MG63 (cell line): ENCODE results near the gene ZFAND6. TPM values are rescaled to one million over a fixed set of nuclear protein-coding genes. Genes with fewer than 3 reads are reported as not detected.
"Not testable (repeated sequence)": the region's sequence is repeated elsewhere in the genome, so short reads cannot be mapped to it uniquely, and the experiment has no call there.

Experiments used
- DNase-seq: peaks from one replicate; pipeline ENCODE4 v3.0.0-alpha.2; 2020
- H3K27me3 ChIP-seq: fragments of 250-450 bp; sonication (Bioruptor Pico); 2 replicates; pipeline ENCODE4 v1.5.1; 2020; ENCODE audit warnings: mild to moderate bottlenecking, moderate library complexity
- H3K36me3 ChIP-seq: fragments of 250-450 bp; sonication (Bioruptor Pico); 2 replicates; pipeline ENCODE4 v1.5.1; 2020; ENCODE audit warnings: mild to moderate bottlenecking, moderate library complexity
- H3K4me3 ChIP-seq: fragments of 250-450 bp; sonication (Bioruptor Pico); 2 replicates; pipeline ENCODE4 v1.5.1; 2020; ENCODE audit warnings: mild to moderate bottlenecking, moderate library complexity
- H3K9me3 ChIP-seq: fragments of 250-450 bp; sonication (Bioruptor Pico); 2 replicates; pipeline ENCODE4 v1.5.1; 2020; ENCODE audit warnings: mild to moderate bottlenecking, moderate library complexity
- total RNA-seq: library from RNA; depleted of rRNA; stranded (reverse); fragments of >200 nt; shearing (Covaris generic); gene quantifications from 2 replicates; pipeline ENCODE4 v1.2.3, GENCODE V29; 2014; ENCODE audit warnings: low replicate concordance

Gene ZFAND6
- total RNA-seq, 1 experiment from 2014 or later = 174 TPM

DNA sequence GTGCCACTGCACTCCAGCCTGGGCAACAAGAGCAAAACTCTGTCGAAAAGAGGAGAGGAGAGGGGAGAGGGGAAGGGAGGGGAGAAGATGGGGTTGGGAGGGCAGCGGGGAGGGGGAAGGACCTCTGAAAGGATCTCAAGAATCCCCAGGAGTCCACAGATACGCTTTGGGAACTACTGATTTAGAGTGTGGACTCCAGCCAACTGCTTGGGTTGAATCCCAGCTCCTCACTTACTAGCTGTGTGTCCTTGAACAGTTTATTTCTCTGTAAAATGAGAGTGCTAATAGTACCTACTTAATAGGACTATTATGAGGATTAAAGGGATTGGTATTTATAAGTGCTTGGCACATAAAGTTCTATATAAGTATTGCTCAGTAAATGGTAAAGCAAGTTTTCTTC, 48.3 kb downstream of the ZFAND6 start:
- no peak for DNase-seq
- H3K36me3 ChIP-seq = no peaks in the 10 kb centered on the region; the same call in 1 of the 2 replicates
- H3K9me3 ChIP-seq = no peaks in the 10 kb centered on the region
- H3K4me3 ChIP-seq = no peak overlapping the region
- H3K27me3 ChIP-seq = no peaks in the 10 kb centered on the region

DNA sequence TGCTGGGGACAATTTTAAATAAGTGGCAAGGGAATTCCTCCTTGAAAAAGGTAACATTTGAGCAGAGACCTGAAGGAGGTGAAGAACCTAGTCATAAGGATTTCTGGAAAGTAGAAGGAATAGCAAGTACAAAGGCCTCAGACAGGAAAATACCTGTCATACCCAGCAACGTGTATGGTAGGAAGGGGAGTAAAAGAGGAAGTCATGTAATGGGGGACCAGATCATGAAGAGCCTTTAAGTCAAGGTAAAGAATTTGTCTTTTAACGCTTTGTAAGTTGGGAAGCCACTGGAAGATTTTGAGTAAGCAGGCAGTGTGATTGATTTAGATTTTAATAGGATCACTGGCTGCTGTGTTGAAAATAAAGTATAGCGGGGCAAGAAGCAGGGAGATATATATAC, 49.9 kb downstream of the ZFAND6 start:
- no peaks in the 10 kb centered on the region for H3K27me3 ChIP-seq
- no peaks in the 10 kb centered on the region for H3K9me3 ChIP-seq
- no peaks in the 10 kb centered on the region; the same call in 1 of the 2 replicates for H3K36me3 ChIP-seq
- no peak overlapping the region for H3K4me3 ChIP-seq
- DNase-seq = no peak

DNA sequence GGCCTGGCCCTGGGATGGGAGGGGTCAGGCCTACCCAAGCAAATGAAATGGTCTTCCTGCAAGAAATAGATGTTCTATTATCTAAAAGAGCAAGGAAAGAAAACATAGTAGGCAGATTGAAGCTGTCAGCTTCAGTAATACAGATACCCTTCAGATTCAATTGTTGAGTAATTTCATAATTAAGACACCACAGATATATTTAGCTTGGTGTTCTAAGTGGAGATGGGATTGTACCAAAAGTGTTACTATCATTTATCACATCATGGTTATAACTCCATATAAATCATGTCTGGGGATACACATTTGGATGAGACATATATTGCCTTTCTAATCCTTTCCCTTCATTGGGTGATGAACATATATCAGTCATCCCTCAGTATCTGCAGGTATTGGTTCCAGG, 51.4 kb downstream of the ZFAND6 start:
- Histone ChIP-seq H3K27me3 (no peaks in the 10 kb centered on the region), H3K9me3 (no peaks in the 10 kb centered on the region), H3K4me3 (no peak overlapping the region), H3K36me3 (no peaks in the 10 kb centered on the region; the same call in 1 of the 2 replicates)
- no peak for DNase-seq

DNA sequence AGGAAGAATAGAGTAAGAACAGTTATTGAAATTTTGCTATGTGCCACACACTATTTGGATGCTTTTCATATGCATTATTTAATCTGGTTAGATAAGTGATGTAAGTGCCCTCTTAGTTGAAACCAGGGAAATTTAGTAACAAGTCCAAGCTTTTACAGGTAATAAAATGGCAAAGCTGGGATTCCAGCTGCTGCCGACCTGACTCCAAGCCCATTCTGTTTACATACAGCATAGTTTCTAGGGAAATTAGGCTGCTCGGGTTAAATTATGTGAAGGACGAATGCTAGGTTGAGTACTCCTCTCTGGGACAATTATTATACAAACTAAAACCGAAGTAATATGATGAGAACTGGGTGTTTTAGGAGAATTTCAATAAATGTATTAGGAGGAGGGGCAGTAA, 54.6 kb downstream of the ZFAND6 start:
- Histone ChIP-seq H3K9me3 (no peaks in the 10 kb centered on the region), H3K27me3 (no peaks in the 10 kb centered on the region), H3K36me3 (no peaks in the 10 kb centered on the region; the same call in 1 of the 2 replicates), H3K4me3 (no peak overlapping the region)
- DNase-seq = no peak

DNA sequence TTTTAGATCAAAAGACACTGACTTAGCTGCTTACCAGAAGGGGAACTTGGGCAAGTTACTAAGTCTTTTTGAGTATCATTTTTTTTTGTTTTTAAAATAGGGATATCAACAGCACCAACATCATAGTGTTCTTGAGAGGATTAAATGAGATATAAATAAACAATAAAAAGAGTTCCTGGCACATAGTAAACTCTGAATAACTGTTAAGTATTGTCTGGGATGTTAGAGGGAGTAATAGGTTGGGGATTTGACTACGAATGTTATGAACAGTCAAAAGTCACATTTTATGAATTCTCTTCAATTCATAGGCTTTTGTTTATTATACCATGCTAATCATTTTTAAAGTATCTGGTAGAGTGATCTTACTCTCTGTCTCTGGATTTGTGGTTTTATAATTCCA, 55.5 kb downstream of the ZFAND6 start:
- no peak overlapping the region for H3K4me3 ChIP-seq
- no peak for DNase-seq
- H3K36me3 ChIP-seq = no peaks in the 10 kb centered on the region; the same call in 1 of the 2 replicates
- no peaks in the 10 kb centered on the region for H3K27me3 ChIP-seq
- no peaks in the 10 kb centered on the region for H3K9me3 ChIP-seq

DNA sequence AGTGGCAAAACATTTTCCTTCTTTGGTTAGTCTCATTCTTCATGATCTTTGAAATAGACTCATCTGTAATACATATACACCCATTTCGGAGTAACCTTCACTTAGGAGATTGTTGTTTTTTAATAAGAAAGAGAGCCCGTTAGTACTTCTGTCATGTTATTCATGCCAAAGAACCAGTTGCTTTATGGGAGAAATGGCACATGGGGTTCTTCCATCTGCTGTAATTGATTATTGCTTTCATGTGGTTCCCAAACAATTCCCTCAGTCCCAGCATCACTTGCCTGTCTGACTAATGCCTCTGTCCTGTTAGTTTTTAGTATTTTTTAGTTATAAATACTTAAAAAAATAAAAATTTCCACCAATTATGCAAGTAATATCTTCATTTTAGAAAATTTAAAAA, 59.5 kb downstream of the ZFAND6 start:
- H3K4me3 ChIP-seq = no peak overlapping the region
- DNase-seq = no peak
- H3K9me3 ChIP-seq = no peaks in the 10 kb centered on the region
- peaks cover 25% of the 10 kb centered on the region for H3K36me3 ChIP-seq
- H3K27me3 ChIP-seq = no peaks in the 10 kb centered on the region

DNA sequence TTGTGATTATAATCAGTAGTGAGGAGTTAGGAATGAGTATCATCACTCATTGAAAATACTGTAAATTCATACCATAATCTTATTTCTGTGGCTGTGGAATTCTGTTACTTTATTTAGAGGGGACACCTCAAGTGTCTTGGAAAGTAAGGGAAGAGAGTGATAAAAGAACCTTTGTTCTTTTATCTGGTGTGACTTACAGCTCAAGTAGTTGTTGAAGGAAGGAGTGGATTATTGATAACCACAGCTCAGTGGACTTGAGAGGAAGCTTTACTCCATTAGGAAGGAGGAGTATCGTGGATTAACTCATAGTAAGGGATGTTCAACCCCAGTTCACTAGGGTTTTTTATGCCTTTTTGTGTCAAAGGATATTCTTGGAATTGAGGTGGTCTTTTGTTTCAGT, 61.2 kb downstream of the ZFAND6 start:
- Histone ChIP-seq H3K27me3 (no peaks in the 10 kb centered on the region), H3K4me3 (no peak overlapping the region), H3K9me3 (no peaks in the 10 kb centered on the region), H3K36me3 (peaks cover 29% of the 10 kb centered on the region)
- no peak for DNase-seq

DNA sequence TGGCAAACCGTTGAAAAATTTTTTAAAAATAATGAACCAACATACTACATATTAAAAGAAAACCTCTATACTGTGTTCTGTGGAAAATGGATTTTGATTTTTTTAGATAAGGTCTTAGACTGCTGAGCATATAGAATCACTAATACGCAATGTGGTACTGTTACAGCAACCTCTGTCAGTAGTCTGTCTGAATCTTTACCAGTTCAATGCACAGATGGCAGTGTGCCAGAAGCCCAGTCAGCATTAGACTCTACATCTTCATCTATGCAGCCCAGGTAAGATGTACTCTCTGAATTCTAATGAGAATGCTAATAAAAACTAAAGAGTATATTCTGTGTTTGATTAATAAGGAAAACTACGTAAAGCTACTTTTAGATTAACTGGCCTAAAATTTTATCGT, 62.1 kb downstream of the ZFAND6 start:
- H3K36me3 ChIP-seq = peaks cover 39% of the 10 kb centered on the region
- no peaks in the 10 kb centered on the region for H3K27me3 ChIP-seq
- no peaks in the 10 kb centered on the region for H3K9me3 ChIP-seq
- DNase-seq = peak; percentile 23
- no peak overlapping the region for H3K4me3 ChIP-seq

DNA sequence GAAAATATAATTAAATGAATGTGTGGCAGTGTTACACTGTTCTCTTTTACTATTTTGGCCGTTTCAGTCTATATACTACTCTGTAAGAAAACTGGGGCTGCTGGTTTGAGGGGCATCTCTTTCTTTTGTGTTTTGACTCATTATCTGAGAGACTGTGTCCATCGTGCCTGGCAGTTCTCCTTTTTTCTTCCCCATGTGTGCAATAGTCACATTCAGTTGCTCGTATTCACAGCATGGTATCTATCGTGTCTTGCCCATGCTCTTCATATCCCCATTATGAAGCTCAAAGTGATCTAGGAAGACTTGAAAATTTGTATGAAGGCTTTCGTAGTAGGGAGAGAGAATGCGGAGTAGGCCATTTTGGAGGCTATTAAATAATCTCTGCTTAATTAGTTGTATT, 63.6 kb downstream of the ZFAND6 start:
- H3K4me3 ChIP-seq = no peak overlapping the region
- DNase-seq = no peak
- no peaks in the 10 kb centered on the region for H3K9me3 ChIP-seq
- no peaks in the 10 kb centered on the region for H3K27me3 ChIP-seq
- peaks cover 42% of the 10 kb centered on the region for H3K36me3 ChIP-seq

DNA sequence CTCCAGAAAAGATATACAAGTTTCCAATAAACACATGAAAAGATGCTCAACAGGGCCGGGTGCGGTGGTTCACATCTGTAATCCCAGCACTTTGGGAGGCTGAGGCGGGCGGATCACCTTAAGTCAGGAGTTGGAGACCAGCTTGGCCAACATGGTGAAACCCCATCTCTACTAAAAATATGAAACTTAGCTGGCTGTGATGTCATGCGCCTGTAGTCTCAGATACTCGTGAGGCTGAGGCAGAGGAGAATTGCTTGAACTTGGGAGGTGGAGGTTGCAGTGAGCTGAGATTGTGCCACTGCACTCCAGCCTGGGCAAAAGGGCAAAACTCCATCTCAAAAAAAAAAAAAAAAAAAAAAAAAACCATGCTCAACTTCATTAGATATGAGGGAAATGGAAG, 67.8 kb downstream of the ZFAND6 start:
- not testable (repeated sequence) for H3K4me3 ChIP-seq, H3K9me3 ChIP-seq, H3K27me3 ChIP-seq, DNase-seq
- peaks cover 33% of the 10 kb centered on the region for H3K36me3 ChIP-seq

DNA sequence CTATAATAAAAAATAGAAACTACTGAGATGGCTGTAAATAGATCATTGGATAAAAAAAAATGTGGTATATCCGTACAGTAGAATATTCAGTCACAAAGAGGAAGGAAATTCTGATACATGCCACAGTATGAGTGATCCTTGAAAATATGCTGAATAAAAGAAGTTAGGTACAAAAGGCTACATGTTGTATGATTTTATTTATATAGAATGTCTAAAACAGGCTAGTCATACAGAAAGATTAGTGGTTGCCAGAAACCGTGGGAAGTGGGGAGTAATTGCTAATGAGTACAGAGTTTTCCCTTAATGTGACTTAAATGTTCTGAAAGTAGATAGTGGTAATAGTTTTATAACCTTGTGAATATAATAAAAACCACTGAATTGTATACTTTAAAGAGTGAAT, 68.4 kb downstream of the ZFAND6 start:
- no peak for DNase-seq
- H3K4me3 ChIP-seq = no peak overlapping the region
- H3K27me3 ChIP-seq = no peaks in the 10 kb centered on the region
- peaks cover 31% of the 10 kb centered on the region for H3K36me3 ChIP-seq
- no peaks in the 10 kb centered on the region for H3K9me3 ChIP-seq

DNA sequence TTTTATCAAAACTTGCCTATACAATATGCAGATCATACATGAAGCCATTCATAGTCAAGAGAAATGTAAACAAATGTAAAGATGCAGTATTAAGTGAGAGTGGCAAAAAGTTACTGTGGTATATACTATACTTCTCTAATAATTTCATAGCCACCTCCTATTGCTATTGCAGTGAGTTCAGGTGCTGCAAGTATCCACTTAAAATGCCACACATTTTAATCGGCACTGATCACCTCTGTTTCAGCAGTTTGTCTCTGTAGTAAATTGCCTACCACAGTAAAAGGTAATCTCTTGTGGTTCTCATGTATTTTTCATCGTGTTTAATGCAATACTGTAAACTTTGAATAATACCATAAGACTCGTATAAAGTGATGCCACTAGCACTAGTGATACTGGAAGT, 72.9 kb downstream of the ZFAND6 start:
- no peak overlapping the region for H3K4me3 ChIP-seq

DNA sequence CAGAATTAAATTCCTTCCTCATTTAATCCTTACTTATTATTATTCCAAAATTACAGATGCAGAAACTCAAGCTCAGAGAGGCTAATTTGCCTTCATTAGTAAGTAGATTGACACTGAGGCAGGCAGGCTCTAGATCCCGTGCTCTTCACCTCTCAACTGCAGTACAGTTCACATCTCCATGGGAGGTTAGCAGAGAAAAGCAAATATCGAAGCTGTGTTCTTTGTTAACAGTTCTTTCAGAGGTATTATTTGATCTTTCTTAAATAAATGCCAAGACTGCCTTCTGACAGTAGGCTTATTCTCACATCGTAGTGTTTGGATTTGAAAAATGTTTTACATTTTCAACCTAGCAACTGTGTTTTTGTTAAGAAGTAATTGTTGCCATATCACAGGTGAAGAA, 77.4 kb downstream of the ZFAND6 start:
- DNase-seq = no peak
- Histone ChIP-seq H3K36me3 (peaks cover 20% of the 10 kb centered on the region), H3K27me3 (no peaks in the 10 kb centered on the region), H3K4me3 (no peak overlapping the region), H3K9me3 (no peaks in the 10 kb centered on the region)

More for the DNA sequence above, 72.9 kb downstream of the ZFAND6 start:
- DNase-seq = no peak
- Histone ChIP-seq H3K36me3 (peaks cover 20% of the 10 kb centered on the region), H3K27me3 (no peaks in the 10 kb centered on the region), H3K9me3 (no peaks in the 10 kb centered on the region)

DNA sequence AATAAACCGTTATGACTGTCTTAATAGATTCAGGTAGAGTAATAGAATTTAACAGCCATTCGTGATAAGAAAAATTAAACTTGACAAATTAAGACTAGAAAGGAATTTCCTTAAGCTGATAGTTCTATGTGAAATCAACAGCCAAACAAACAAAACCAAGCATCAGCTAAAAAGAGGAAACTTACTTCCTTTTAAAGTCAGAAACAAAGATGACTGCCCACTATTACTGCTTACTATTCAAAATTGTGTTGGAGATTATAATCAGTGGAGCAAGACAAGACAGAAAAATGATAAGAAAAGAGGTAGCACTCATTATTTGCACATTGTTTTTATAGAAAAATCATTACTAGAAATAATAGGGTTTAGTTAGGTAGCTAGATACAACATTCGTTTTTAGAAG, 79.5 kb downstream of the ZFAND6 start:
- DNase-seq = no peak
- H3K27me3 ChIP-seq = no peaks in the 10 kb centered on the region
- H3K36me3 ChIP-seq = peaks cover 16% of the 10 kb centered on the region
- H3K9me3 ChIP-seq = no peaks in the 10 kb centered on the region
- H3K4me3 ChIP-seq = no peak overlapping the region

DNA sequence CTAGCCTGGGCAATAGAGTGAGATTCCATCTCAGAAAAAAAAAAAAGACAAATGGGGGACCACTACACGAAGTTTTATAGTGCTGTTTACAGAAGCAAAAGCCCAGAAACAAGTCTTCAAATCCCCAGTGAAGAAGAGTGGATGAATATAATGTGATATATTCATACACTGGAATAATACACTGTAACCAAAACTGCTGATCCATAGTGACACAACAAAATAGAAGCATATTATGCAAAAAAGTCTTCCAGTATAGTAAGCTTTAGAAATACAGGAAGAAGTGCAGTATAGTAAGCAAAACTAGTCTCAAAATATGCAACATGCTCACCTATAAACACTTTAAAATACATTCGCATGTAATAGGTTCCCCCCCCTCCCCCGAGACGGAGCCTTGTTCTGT, 81.4 kb downstream of the ZFAND6 start:
- DNase-seq = no peak
- H3K9me3 ChIP-seq = no peaks in the 10 kb centered on the region

DNA sequence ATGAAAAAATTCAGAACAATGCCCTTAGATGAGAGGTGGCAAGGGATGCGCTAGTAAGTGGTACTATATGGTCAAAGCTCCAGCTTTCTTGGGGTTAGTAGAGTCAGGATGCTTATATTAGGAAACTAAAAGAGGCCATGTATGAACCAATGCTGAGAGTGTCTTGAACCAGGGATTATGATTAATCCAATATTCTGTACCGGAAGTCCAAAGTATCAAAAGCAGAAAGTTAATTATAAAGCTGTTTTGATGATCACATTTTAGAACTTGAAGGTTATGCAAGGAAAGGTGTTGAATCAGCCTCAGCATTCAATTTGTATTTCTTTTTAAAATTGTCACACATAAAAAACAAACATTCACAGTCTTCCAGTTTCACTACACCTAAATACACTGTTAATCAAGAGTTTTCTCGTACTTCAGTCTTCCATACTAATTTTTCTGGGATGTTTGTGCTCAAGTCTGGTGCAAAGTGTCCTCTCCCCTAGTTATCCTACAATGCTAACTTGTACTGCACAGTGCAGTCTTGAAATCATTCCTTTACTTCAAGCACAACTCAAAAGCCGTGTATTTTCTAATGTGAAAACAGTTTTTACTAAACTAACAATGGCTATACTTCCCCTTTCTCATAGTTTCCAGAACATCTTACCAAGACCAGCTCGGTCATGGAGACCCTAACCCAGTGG, 82.6 kb downstream of the ZFAND6 start:
- DNase-seq = no peak
- Histone ChIP-seq H3K9me3 (no peaks in the 10 kb centered on the region), H3K4me3 (no peak overlapping the region), H3K36me3 (peaks cover 3% of the 10 kb centered on the region), H3K27me3 (no peaks in the 10 kb centered on the region)

More for the DNA sequence above, 81.4 kb downstream of the ZFAND6 start:
- Histone ChIP-seq H3K4me3 (no peak overlapping the region), H3K36me3 (peaks cover 6% of the 10 kb centered on the region), H3K27me3 (no peaks in the 10 kb centered on the region)

DNA sequence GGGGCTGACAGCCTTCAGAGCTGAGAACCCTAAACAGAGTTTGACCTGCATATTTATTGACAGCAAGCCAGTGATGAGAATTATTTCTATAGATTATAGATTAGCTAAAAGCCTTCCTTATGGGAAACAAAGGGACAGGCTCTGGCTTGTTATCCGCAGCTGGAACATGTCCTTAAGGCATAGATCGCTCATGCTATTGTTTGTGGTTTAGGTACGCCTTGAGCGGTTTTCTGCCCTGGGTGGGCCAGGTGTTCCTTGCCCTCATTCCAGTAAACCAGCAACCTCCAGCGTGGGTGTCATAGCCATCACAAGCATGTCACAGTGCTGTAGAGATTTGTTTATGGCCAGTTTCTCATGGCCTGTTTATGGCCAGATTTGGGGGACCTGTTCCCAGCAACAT, 83.2 kb downstream of the ZFAND6 start:
- no peaks in the 10 kb centered on the region for H3K9me3 ChIP-seq
- no peak for DNase-seq
- H3K4me3 ChIP-seq = no peak overlapping the region
- no peaks in the 10 kb centered on the region for H3K36me3 ChIP-seq
- H3K27me3 ChIP-seq = no peaks in the 10 kb centered on the region

DNA sequence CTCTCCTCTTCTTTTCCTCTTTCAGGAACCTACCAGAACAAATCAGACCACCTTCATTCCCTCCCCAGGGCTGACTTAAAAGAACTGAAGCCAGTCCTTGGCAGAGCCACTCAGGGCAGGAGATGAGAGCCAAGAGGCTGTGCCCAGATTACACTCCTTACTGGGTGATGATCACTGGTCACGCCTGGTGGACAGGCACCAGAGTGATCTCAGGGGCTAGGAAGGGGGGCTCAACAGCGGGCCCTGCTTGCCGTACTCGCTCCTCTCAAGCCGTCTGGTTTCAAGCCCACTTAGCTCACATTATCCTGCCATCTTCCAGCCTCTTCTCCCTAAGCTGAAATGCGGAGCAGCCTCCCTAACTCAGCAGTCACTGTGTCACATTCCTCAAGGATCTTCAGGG, 91.7 kb downstream of the ZFAND6 start:
- no peak for DNase-seq
- H3K36me3 ChIP-seq = peaks cover 15% of the 10 kb centered on the region

More for the DNA sequence above, 91.7 kb downstream of the ZFAND6 start:
- no peak overlapping the region for H3K4me3 ChIP-seq
- no peaks in the 10 kb centered on the region for H3K9me3 ChIP-seq
- H3K27me3 ChIP-seq = no peaks in the 10 kb centered on the region
